H1 (cell line): ENCODE data around the gene SLC17A3. TPM values are rescaled to one million over a fixed set of nuclear protein-coding genes. Genes with fewer than 3 reads are reported as not detected.

Source experiments
- CTCF ChIA-PET: fragments of 300-600 bp; sonication (Branson Sonifier 250); formaldehyde crosslinking; loops from one replicate; lab custom pipeline; 2021; ENCODE audit not compliant: partially characterized antibody; lab: Charles Lee
- POLR2A ChIA-PET: fragments of 300-600 bp; sonication (Branson Sonifier 250); formaldehyde crosslinking; loops from one replicate; lab custom pipeline; 2021; ENCODE audit warnings: inconsistent platforms; ENCODE audit not compliant: partially characterized antibody; lab: Charles Lee
- DNase-seq, 2 experiments: peaks; one replicate each; pipeline versions ENCODE4 v3.0.0 to v3.0.0-alpha.2; 2010 to 2022; ENCODE audit warnings: low spot score in 2 of 2, low read depth in 1 of 2, mixed read lengths in 1 of 2
- FAIRE-seq: peaks from 2 replicates; lab custom pipeline; 2011; peaks lifted over from hg19 to GRCh38; lab: Jason Lieb, UNC
- H2AFZ ChIP-seq: 2 replicates; pipeline ENCODE4 v1.8.1; 2012; ENCODE audit warnings: low read length, inconsistent platforms
- H2AK5ac ChIP-seq: 2 replicates; pipeline ENCODE4 v1.6.1; 2013; ENCODE audit warnings: low read depth, low read length
- H2BK120ac ChIP-seq: replicated peaks from 2 replicates; pipeline ENCODE3; 2013; ENCODE audit warnings: low read depth, low read length, inconsistent platforms
- H2BK12ac ChIP-seq: 2 replicates; pipeline ENCODE4 v1.6.1; 2013; ENCODE audit warnings: low read depth, low read length
- H2BK15ac ChIP-seq: 2 replicates; pipeline ENCODE4 v1.6.1; 2013; ENCODE audit warnings: low read length
- H2BK20ac ChIP-seq: 2 replicates; pipeline ENCODE4 v1.6.1; 2013; ENCODE audit warnings: low read length
- H2BK5ac ChIP-seq: 2 replicates; pipeline ENCODE4 v1.6.1; 2013; ENCODE audit warnings: low read depth, low read length
- H3K14ac ChIP-seq: 2 replicates; pipeline ENCODE4 v1.6.1; 2013; ENCODE audit warnings: inconsistent platforms; ENCODE audit not compliant: insufficient read length
- H3K18ac ChIP-seq: 2 replicates; pipeline ENCODE4 v1.6.1; 2013; ENCODE audit warnings: low read length; ENCODE audit errors: extremely low read depth
- H3K23ac ChIP-seq: 2 replicates; pipeline ENCODE4 v1.6.1; 2013; ENCODE audit warnings: inconsistent platforms; ENCODE audit not compliant: insufficient read length
- H3K23me2 ChIP-seq: 2 replicates; pipeline ENCODE4 v1.6.1; 2013; ENCODE audit warnings: low read depth, low read length
- H3K27ac ChIP-seq: 2 replicates; pipeline ENCODE4 v1.6.1; 2011; ENCODE audit warnings: low read depth, low read length, inconsistent platforms
- H3K27me3 ChIP-seq, 4 experiments: replicated peaks in 1 of 4; 1 replicate in 1 of 4; 2 replicates in 3 of 4; pipeline versions ENCODE4 v1.6.1 to v1.8.1; 2011 to 2013; ENCODE audit warnings: low read length in 3 of 4, mild to moderate bottlenecking in 3 of 4, inconsistent platforms in 2 of 4, mixed read lengths in 2 of 4, moderate library complexity in 1 of 4; ENCODE audit not compliant: control insufficient read depth in 3 of 4, insufficient read depth in 3 of 4; ENCODE audit errors: extremely low read depth in 1 of 4
- H3K36me3 ChIP-seq, 4 experiments: 2 replicates each; pipeline versions ENCODE4 v1.6.1 to v1.8.1; 2011 to 2013; ENCODE audit warnings: mild to moderate bottlenecking in 4 of 4, low read length in 3 of 4, moderate library complexity in 2 of 4, control low read depth in 1 of 4, inconsistent platforms in 1 of 4; ENCODE audit not compliant: insufficient read depth in 4 of 4, control insufficient read depth in 2 of 4
- H3K4ac ChIP-seq: replicated peaks from 2 replicates; pipeline ENCODE3; 2013; ENCODE audit warnings: low read length, low read depth, mixed read lengths, inconsistent platforms; ENCODE audit not compliant: insufficient read length
- H3K4me1 ChIP-seq, 4 experiments: replicated peaks in 1 of 4; 1 replicate in 1 of 4; 2 replicates in 3 of 4; pipeline versions ENCODE4 v1.6.1 to v1.8.1; 2011 to 2013; ENCODE audit warnings: low read length in 3 of 4, inconsistent platforms in 2 of 4, mixed read lengths in 1 of 4; ENCODE audit not compliant: insufficient read depth in 4 of 4, control insufficient read depth in 3 of 4
- H3K4me2 ChIP-seq, 2 experiments: 2 replicates each; pipeline versions ENCODE4 v1.6.1 to v1.8.1; 2011 to 2013; ENCODE audit warnings: low read depth in 2 of 2, low read length in 2 of 2, control low read depth in 1 of 2, inconsistent platforms in 1 of 2, mild to moderate bottlenecking in 1 of 2; ENCODE audit not compliant: insufficient read depth in 1 of 2
- H3K4me3 ChIP-seq, 4 experiments: fragments of 200-600, 300-600 bp in 1 of 4; sonication (generic), shearing (Covaris generic), sonication (Bioruptor Twin) in 1 of 4; 2 replicates each; pipeline versions ENCODE4 v1.5.1 to v1.8.1; 2011 to 2016; ENCODE audit warnings: low read length in 4 of 4, low read depth in 3 of 4, control low read depth in 2 of 4, inconsistent platforms in 2 of 4, mild to moderate bottlenecking in 2 of 4, mixed read lengths in 1 of 4, moderate library complexity in 1 of 4; ENCODE audit not compliant: insufficient read depth in 2 of 4; ENCODE audit errors: extremely low read depth in 1 of 4
- H3K56ac ChIP-seq: replicated peaks from 2 replicates; pipeline ENCODE3; 2013; ENCODE audit warnings: low read depth, mild to moderate bottlenecking, mixed read lengths, low read length, inconsistent platforms; ENCODE audit not compliant: insufficient read length
- H3K79me1 ChIP-seq: 2 replicates; pipeline ENCODE4 v1.6.1; 2013; ENCODE audit warnings: low read depth, low read length, control low read depth
- H3K79me2 ChIP-seq, 2 experiments: 2 replicates each; pipeline versions ENCODE4 v1.6.1 to v1.8.1; 2012 to 2013; ENCODE audit warnings: low read length in 2 of 2, mild to moderate bottlenecking in 2 of 2, inconsistent platforms in 1 of 2; ENCODE audit not compliant: insufficient read depth in 2 of 2, control insufficient read depth in 1 of 2
- H3K9ac ChIP-seq, 4 experiments: replicated peaks in 1 of 4; 1 replicate in 1 of 4; 2 replicates in 3 of 4; pipeline versions ENCODE4 v1.6.1 to v1.8.1; 2011 to 2013; ENCODE audit warnings: low read depth in 3 of 4, low read length in 3 of 4, control low read depth in 2 of 4, mild to moderate bottlenecking in 2 of 4, moderate library complexity in 2 of 4, inconsistent platforms in 1 of 4; ENCODE audit errors: extremely low read depth in 1 of 4
- H3K9me3 ChIP-seq, 2 experiments: 2 replicates each; pipeline versions ENCODE4 v1.6.1 to v1.8.1; 2012 to 2013; ENCODE audit warnings: mild to moderate bottlenecking in 2 of 2, moderate library complexity in 2 of 2, control low read depth in 1 of 2, inconsistent platforms in 1 of 2, low read depth in 1 of 2, low read length in 1 of 2, mixed read lengths in 1 of 2; ENCODE audit not compliant: insufficient read depth in 2 of 2
- H4K20me1 ChIP-seq, 2 experiments: replicated peaks in 1 of 2; 2 replicates each; pipeline versions ENCODE3 to v1.8.1; 2011 to 2013; ENCODE audit warnings: inconsistent platforms in 2 of 2, low read length in 2 of 2, mild to moderate bottlenecking in 1 of 2; ENCODE audit not compliant: insufficient read depth in 2 of 2, control insufficient read depth in 1 of 2
- H4K5ac ChIP-seq: 2 replicates; pipeline ENCODE4 v1.6.1; 2013; ENCODE audit warnings: low read length, low read depth, mixed read lengths, inconsistent platforms; ENCODE audit not compliant: insufficient read length
- H4K8ac ChIP-seq: 2 replicates; pipeline ENCODE4 v1.8.0; 2013; ENCODE audit warnings: mild to moderate bottlenecking, moderate library complexity, low read length, inconsistent platforms; ENCODE audit not compliant: insufficient read depth; ENCODE audit errors: extremely low read depth
- H4K91ac ChIP-seq: replicated peaks from 2 replicates; pipeline ENCODE3; 2013; ENCODE audit warnings: low read length, mixed read lengths, inconsistent platforms; ENCODE audit not compliant: insufficient read length
- GTF2F1 ChIP-seq: IDR thresholded peaks from 2 replicates; pipeline ENCODE4 v1.6.1; 2012; ENCODE audit warnings: low read depth, low read length, improper control_type of control experiment, borderline replicate concordance
- HDAC2 ChIP-seq, 2 experiments: fragments of 300-600 bp in 1 of 2; sonication (generic) in 1 of 2; IDR thresholded peaks; 2 replicates each; pipeline ENCODE4 v1.6.1; 2011 to 2012; ENCODE audit warnings: low read depth in 2 of 2, low read length in 2 of 2, mild to moderate bottlenecking in 2 of 2, moderate library complexity in 2 of 2, borderline replicate concordance in 1 of 2, inconsistent platforms in 1 of 2
- JUND ChIP-seq: IDR thresholded peaks from 2 replicates; pipeline ENCODE4 v1.6.1; 2011; ENCODE audit warnings: mild to moderate bottlenecking, improper control_type of control experiment, low read length
- NANOG ChIP-seq: IDR thresholded peaks from 2 replicates; pipeline ENCODE4 v1.6.1; 2011; ENCODE audit warnings: low read length, low read depth, mild to moderate bottlenecking, inconsistent platforms; ENCODE audit not compliant: insufficient read depth, poor library complexity, severe bottlenecking
- POLR2AphosphoS5 ChIP-seq: IDR thresholded peaks from 2 replicates; pipeline ENCODE4 v1.6.1; 2011; ENCODE audit warnings: low read depth, low read length
- RFX5 ChIP-seq: IDR thresholded peaks from 2 replicates; pipeline ENCODE4 v1.6.1; 2011; ENCODE audit warnings: low read depth, low read length, improper control_type of control experiment, borderline replicate concordance
- SIX5 ChIP-seq: IDR thresholded peaks from 2 replicates; pipeline ENCODE4 v1.6.1; 2011; ENCODE audit warnings: mild to moderate bottlenecking, low read depth, low read length
- TCF12 ChIP-seq: IDR thresholded peaks from 2 replicates; pipeline ENCODE4 v1.6.1; 2011; ENCODE audit warnings: low read depth, mild to moderate bottlenecking, low read length
- ZNF274 ChIP-seq: IDR thresholded peaks from 2 replicates; pipeline ENCODE4 v1.7.0; 2012; ENCODE audit warnings: low read length, borderline replicate concordance; ENCODE audit errors: extremely low read depth
- WGBS, 2 experiments: shearing (Covaris generic) in 1 of 2; methylation state at CpG; one replicate each; pipeline versions ENCODE4 v1.1.6 to v1.1.7; 2013 to 2015; ENCODE audit warnings: low lambda C conversion rate in 2 of 2, mixed read lengths in 2 of 2, inconsistent platforms in 1 of 2, low coverage in 1 of 2, missing lambda C conversion rate in 1 of 2; ENCODE audit not compliant: insufficient replicate concordance in 2 of 2, insufficient coverage in 1 of 2, insufficient read length in 1 of 2; ENCODE audit errors: extremely low coverage in 1 of 2, missing lambda C conversion rate in 1 of 2; 5-methylcytosine and 5-hydroxymethylcytosine counted together
- polyA plus RNA-seq, 7 experiments: library from polyadenylated mRNA; depleted of rRNA in 3 of 7; stranded (reverse) in 5 of 7; unstranded in 2 of 7; fragments of >200 nt in 5 of 7; fragments of 200-250 nt in 2 of 7; gene quantifications; 1 replicate in 5 of 7; 2 replicates in 1 of 7; 4 replicates in 1 of 7; pipeline versions ENCODE4 v1.2.1 to v1.2.3, GENCODE V29; 2011 to 2013; ENCODE audit warnings: missing spikeins in 2 of 7, mixed read lengths in 2 of 7
- total RNA-seq: library from RNA; stranded (reverse); fragmentation: NEBNext Ultra II Directional; extraction: Animal tissue kit (Norgen Biotek cat#: 25700); gene quantifications from 2 replicates; pipeline ENCODE4 v1.2.1, GENCODE V29; 2021
- TF ChIP-seq, protein P1 (sequence below): IDR thresholded peaks from 2 replicates; pipeline ENCODE4 v1.6.1; 2011; ENCODE audit warnings: low read depth, mild to moderate bottlenecking, low read length; ENCODE audit not compliant: insufficient read depth
- TF ChIP-seq, protein P2 (sequence below): IDR thresholded peaks from 2 replicates; pipeline ENCODE4 v1.6.1; 2011; ENCODE audit warnings: low read length, improper control_type of control experiment

SLC17A3 gene
- total and polyA plus RNA-seq, 2 of the 8 experiments (the other 6 are each of a cell fraction or from before 2014, with no cell fraction given) = not detected

DNA sequence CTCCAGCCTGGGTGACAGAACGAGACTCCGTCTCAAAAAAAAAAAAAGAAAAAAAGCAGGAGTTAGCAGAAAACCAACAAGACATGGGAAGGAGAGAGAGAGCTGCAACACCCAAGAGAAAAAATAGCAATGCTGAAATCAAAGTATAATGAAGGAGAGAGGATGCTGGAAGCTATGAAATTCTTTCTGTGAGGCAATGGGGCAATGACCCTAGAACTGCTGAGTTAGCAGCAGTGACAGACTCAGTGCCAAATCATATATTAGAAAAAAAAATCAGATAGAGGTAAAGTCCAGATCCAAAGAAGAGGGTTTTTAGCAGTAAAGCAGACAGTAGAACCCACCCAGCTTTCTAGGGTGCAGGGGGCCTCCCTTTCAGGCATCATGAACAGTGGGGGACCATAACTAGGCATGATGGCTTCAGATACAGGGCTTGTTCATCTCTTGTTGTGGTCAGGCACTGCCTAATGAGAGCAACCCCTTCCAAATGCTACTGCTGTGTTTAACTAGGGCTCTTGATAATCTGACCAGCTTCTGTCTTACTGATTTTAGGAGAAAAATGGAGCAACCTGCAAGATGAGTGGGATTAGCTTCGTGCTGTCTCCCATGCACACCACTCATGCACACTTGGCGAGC, 29.5 kb upstream of the SLC17A3 start:
- 88% methylated on average over 2 of the region's 4 CpGs; no CpG with 5 or more reads in 1 of the 2 experiments for WGBS, 2 experiments
- TF ChIP-seq NANOG (no peak), GTF2F1 (no peak), HDAC2 (IDR thresholded peaks at IDR 0.05; ENCODE audit: borderline replicate concordance in 1 of 2, low read depth in 2 of 2, low read length in 2 of 2) (no peak), TCF12 (no peak), RFX5 (no peak), JUND (no peak), ZNF274 (no peak), SIX5 (no peak), POLR2AphosphoS5 (no peak)
- TF ChIP-seq, protein P1, sequence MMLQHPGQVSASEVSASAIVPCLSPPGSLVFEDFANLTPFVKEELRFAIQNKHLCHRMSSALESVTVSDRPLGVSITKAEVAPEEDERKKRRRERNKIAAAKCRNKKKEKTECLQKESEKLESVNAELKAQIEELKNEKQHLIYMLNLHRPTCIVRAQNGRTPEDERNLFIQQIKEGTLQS = no peak
- TF ChIP-seq, protein P2, sequence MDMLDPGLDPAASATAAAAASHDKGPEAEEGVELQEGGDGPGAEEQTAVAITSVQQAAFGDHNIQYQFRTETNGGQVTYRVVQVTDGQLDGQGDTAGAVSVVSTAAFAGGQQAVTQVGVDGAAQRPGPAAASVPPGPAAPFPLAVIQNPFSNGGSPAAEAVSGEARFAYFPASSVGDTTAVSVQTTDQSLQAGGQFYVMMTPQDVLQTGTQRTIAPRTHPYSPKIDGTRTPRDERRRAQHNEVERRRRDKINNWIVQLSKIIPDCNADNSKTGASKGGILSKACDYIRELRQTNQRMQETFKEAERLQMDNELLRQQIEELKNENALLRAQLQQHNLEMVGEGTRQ = no peak

More for the DNA sequence above, 29.5 kb upstream of the SLC17A3 start:
- H3K27me3 ChIP-seq = no peaks in the 10 kb centered on the region
- H2BK12ac ChIP-seq = no peak overlapping the region
- no peak overlapping the region for H3K23ac ChIP-seq
- no peak overlapping the region for H3K4ac ChIP-seq
- H4K91ac ChIP-seq = no peak overlapping the region
- no peaks in the 10 kb centered on the region for H4K20me1 ChIP-seq
- no peaks in the 10 kb centered on the region for H3K79me1 ChIP-seq
- ChIA-PET POLR2A (no interaction called here), CTCF (interaction anchor here (0.7 to 1.1 kb wide), 3 partner anchors 22 to 158 kb away, joined by 3 to 4 read pairs (median 3); no protein-coding TSS in a partner anchor)
- H3K9ac ChIP-seq = no peak overlapping the region
- no peak overlapping the region for H2AK5ac ChIP-seq
- FAIRE-seq (no peak), DNase-seq (no peak)
- H3K9me3 ChIP-seq = no peaks in the 10 kb centered on the region
- no peak overlapping the region for H3K4me2 ChIP-seq
- H2BK120ac ChIP-seq = no peak overlapping the region
- H3K23me2 ChIP-seq = no peaks in the 10 kb centered on the region
- H2BK15ac ChIP-seq = no peak overlapping the region
- peak overlapping the region; percentile 30; the same call in 1 of the 2 replicates for H2AFZ ChIP-seq
- H3K56ac ChIP-seq = no peak overlapping the region
- H3K27ac ChIP-seq = no peak overlapping the region
- H3K79me2 ChIP-seq = no peaks in the 10 kb centered on the region
- no peaks in the 10 kb centered on the region for H3K36me3 ChIP-seq
- H3K4me1 ChIP-seq = peaks cover 0 to 11% (median 9%) of the 10 kb centered on the region in 4 experiments; a peak in 4 of 7 replicates
- no peak overlapping the region for H3K14ac ChIP-seq
- H3K4me3 ChIP-seq = no peak overlapping the region
- no peak overlapping the region for H4K8ac ChIP-seq
- H2BK20ac ChIP-seq = no peak overlapping the region
- H2BK5ac ChIP-seq = no peak overlapping the region
- H3K18ac ChIP-seq = no peak overlapping the region
- H4K5ac ChIP-seq = no peak overlapping the region
